Measurements from ENCODE around the gene NRXN2. TPM values are rescaled to one million over a fixed set of nuclear protein-coding genes. Genes with fewer than 3 reads are reported as not detected.

Gene NRXN2
- total and polyA plus RNA-seq, 11 donors = 0.42 to 5.5 (median 0.92) TPM; not detected in 1

DNA sequence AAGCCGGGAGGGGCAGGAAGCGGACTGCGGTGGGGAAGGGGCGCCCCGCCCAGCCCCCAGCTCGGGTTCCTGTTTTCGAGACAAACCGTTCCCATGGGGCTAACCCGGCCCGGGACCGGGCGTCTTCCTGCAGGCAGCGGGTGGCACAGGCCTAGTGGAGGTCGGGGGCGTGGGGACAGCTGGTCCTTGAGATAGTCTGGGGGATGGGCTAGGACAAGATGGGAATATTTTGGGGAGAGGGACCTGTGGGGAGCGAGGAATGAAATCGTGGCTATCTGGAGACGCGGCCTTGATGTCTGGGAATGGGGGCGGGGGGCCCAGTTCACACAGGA is 22.2 kb upstream of the NRXN2 start:
- peak overlapping the region; percentile 27 to 88 (median 58) for H3K4me3 ChIP-seq
- TF ChIP-seq, protein P1, sequence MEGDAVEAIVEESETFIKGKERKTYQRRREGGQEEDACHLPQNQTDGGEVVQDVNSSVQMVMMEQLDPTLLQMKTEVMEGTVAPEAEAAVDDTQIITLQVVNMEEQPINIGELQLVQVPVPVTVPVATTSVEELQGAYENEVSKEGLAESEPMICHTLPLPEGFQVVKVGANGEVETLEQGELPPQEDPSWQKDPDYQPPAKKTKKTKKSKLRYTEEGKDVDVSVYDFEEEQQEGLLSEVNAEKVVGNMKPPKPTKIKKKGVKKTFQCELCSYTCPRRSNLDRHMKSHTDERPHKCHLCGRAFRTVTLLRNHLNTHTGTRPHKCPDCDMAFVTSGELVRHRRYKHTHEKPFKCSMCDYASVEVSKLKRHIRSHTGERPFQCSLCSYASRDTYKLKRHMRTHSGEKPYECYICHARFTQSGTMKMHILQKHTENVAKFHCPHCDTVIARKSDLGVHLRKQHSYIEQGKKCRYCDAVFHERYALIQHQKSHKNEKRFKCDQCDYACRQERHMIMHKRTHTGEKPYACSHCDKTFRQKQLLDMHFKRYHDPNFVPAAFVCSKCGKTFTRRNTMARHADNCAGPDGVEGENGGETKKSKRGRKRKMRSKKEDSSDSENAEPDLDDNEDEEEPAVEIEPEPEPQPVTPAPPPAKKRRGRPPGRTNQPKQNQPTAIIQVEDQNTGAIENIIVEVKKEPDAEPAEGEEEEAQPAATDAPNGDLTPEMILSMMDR (IDR thresholded peaks at IDR 0.05) = no peak
- TF ChIP-seq POLR2A (IDR thresholded peaks at IDR 0.05) = no peak
- no peaks in the 10 kb centered on the region for H3K9me3 ChIP-seq
- WGBS, 4 donors = 1 to 2% (median 1%) methylated on average over 11 to 20 of the region's 20 CpGs
- no peaks in the 10 kb centered on the region for H3K27me3 ChIP-seq
- DNase-seq = peak; percentile 88 to 93 (median 90)
- peak; percentile 11 to 45 (median 16) for ATAC-seq
- intact Hi-C loops (cut with DNase I) = loop anchor here in 1 of 10 donors (2.0 kb wide), 1 partner anchor 34 kb away; the partner anchor contains the start of gene SF1
- peaks cover 0 to 5% (median 0%) of the 10 kb centered on the region in 9 donors for H3K36me3 ChIP-seq
- H3K27ac ChIP-seq = peak overlapping the region; percentile 80 to 98 (median 94)
- peaks cover 4 to 49% (median 28%) of the 10 kb centered on the region in 12 donors for H3K4me1 ChIP-seq

DNA sequence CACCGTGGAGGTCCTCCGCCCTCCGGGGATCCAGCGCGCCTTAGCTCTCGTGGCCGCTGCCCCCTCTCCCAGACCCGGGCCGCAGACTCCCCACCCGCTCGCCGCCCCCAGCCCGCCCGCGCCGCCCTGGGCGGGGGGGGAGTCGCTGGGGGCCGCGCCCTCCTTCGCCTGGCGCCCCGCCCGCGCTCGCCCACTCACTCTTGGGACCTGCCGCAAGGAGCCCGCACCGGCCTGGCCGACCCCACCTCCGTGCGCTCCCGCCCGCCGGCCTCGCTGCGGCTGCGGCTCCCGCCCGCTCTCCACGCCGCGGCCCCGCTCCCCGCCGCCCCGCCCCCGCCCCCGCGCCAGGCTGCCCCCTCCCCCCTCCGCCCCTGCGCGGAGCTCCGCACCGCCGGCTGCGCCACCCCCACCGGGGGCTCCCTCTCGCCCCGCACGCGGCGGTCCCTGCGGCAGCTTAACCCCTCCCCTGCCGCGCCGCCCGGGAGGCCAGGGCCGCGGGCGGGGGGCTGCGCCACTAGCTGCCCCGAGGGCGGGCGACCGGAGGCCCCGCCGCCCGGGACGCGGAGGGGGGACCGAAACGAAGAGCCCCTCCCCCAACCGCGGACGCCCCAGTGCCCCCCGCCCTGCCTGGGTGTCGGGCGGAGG is 21.7 kb upstream of the NRXN2 start:
- Histone ChIP-seq H3K9me3 (no peaks in the 10 kb centered on the region), H3K36me3 (peaks cover 0 to 1% (median 0%) of the 10 kb centered on the region in 9 donors), H3K4me1 (peaks cover 4 to 49% (median 28%) of the 10 kb centered on the region in 12 donors), H3K4me3 (peak overlapping the region; percentile 32 to 88 (median 60)), H3K27me3 (no peaks in the 10 kb centered on the region), H3K27ac (peak overlapping the region; percentile 80 to 98 (median 94))
- DNase-seq = peak in 1 of 5 donors; percentile 61
- TF ChIP-seq POLR2A (IDR thresholded peaks at IDR 0.05) = no peak
- TF ChIP-seq, protein P1 (IDR thresholded peaks at IDR 0.05) = no peak
- no peak for ATAC-seq
- 1 to 2% (median 2%) methylated on average over 7 to 85 of the region's 89 CpGs for WGBS, 4 donors
- intact Hi-C loops (cut with DNase I) = loop anchor here in 3 of 10 donors (2.0 to 5.0 kb wide), 2 partner anchors 33 to 34 kb away; partner anchors contain the start of gene SF1 (in 3 of the 3)

DNA sequence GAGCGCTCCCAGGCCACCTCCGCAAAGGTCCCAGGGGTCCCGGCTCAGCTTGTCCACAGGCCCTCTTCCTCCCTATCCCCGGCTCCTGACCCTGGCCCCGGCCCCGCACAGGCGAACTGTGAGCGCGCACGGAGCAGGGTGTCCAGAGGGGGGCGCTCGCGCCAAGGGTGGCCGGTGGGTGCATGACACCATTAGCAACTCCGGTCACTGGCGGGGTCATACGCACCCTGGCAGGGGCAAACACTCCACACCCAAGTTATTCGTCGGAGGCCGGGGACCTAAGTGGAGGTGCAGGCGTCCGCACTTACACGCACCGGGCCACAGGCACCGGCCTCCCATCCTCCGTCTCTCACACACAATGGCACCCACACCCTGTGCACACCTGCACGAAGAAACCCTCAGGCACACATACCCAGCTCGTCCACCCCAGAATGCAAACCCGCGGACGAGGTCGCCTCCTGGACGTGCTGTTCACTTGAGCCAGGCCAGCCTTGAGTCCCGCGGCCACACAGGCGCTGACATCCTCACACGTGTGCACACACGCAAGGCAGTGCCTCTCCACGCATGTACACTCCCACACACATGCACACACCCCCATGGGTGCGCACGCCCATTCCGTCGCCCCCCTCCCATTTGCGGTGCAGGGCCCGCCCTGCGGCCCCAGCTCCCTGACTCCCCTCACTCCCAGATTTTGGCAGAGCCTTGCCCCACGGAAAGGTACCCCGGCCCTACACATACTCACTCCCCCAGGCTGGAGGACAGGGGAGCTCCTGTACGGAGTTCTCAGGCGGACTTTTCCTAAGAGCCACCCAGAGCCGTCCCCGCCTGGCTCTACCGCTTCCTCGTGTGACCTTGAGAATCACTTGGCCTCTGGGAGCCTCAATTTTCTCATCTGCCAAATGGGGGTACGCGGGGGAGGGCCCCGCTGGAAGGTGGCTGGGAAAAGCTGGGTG is 20.9 kb upstream of the NRXN2 start, which contains the start of gene RASGRP2:
Gene RASGRP2 (minus strand): TSS at position 552 of the 953 bp plus-strand sequence. CDS start 1,276 bp downstream, outside the sequence.
- Histone ChIP-seq H3K9me3 (no peaks in the 10 kb centered on the region), H3K4me1 (peaks cover 4 to 49% (median 28%) of the 10 kb centered on the region in 12 donors), H3K4me3 (peak within 1 kb of the TSS; percentile 32 to 88 (median 60)), H3K36me3 (no peaks in the 10 kb centered on the region), H3K27me3 (no peaks in the 10 kb centered on the region), H3K27ac (peak within 1 kb of the TSS; percentile 80 to 98 (median 94))
- intact Hi-C loops (cut with DNase I) = loop anchor here in 6 of 10 donors (2.0 to 5.0 kb wide), 4 partner anchors 23 to 55 kb away; partner anchors contain the start of gene SF1 (in 5 of the 6)
- WGBS, 4 donors = 1 to 2% (median 1%) methylated on average over 33 to 57 of the region's 57 CpGs
- TF ChIP-seq, protein P1 (IDR thresholded peaks at IDR 0.05) = peak; percentile 57 to 88 (median 78)
- TF ChIP-seq POLR2A (IDR thresholded peaks at IDR 0.05) = no peak
- ATAC-seq = peak; percentile 43 to 57 (median 50)
- DNase-seq = peak; percentile 88 to 96 (median 90)

Measured in heart left ventricle (tissue), 16 donors.